ENCODE results near the gene NEGR1. TPM values are rescaled to one million over a fixed set of nuclear protein-coding genes. Genes with fewer than 3 reads are reported as not detected.

NEGR1 gene
- total RNA-seq, 1 donor from 2014 or later: 19.2 TPM

DNA sequence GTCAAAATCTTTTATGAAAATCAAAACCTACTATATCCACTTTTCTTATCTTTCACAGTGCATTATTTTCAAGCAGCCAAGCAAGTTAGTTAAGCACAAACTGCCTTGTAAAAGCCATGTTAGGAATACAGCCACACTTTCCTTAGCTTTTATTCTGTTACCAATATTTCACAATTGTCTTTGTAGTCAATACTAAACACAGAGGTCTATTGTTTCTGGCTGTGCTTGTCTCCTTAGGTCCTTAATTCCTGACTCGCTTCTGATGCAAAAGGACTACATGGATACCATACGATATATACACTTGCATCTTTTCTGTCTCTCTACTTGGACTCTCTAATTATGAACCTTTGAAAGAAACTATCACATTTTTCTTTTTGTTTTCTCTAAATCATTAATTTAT is 331.8 kb downstream of the NEGR1 start:
- H3K4me3 ChIP-seq: no peak overlapping the region
- intact Hi-C loops (cut with DNase I): no loop called here
- no peak overlapping the region for H3K27ac ChIP-seq
- TF ChIP-seq POLR2A (IDR thresholded peaks at IDR 0.05): no peak
- no peak for TF ChIP-seq CTCF (IDR thresholded peaks at IDR 0.05)
- no peak for TF ChIP-seq POLR2AphosphoS5 (IDR thresholded peaks at IDR 0.05; ENCODE audit: insufficient read depth in 1 of 2, low read depth in 1 of 2)
- no peaks in the 10 kb centered on the region for H3K27me3 ChIP-seq
- no peaks in the 10 kb centered on the region for H3K36me3 ChIP-seq
- no peaks in the 10 kb centered on the region for H3K4me1 ChIP-seq
- no peak for DNase-seq (ENCODE audit: extremely low spot score in 2 of 2)
- H3K9me3 ChIP-seq: no peaks in the 10 kb centered on the region

DNA sequence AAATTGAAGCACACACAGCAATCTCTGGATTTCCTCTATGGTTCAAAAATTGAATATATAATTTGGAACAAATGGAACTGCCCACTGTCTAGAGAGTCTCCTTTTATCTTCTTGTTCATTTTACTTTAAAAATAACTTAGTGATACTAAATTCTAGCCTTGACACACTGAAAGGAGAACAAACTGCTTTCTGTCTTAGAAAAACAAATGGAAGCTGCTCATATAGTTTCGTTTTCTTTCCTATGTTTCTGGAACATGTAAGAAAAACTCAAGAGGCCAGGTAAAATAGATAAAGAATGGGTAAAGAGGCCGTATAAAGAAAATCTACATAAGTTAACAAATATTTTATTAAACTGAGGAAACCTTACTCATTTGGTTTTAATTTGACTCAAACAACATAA is 332.7 kb downstream of the NEGR1 start:
- no peak overlapping the region for H3K4me3 ChIP-seq
- no peaks in the 10 kb centered on the region for H3K27me3 ChIP-seq
- intact Hi-C loops (cut with DNase I): no loop called here
- no peak for TF ChIP-seq POLR2A (IDR thresholded peaks at IDR 0.05)
- no peak for TF ChIP-seq POLR2AphosphoS5 (IDR thresholded peaks at IDR 0.05; ENCODE audit: insufficient read depth in 1 of 2, low read depth in 1 of 2)
- no peak for TF ChIP-seq CTCF (IDR thresholded peaks at IDR 0.05)
- H3K36me3 ChIP-seq: no peaks in the 10 kb centered on the region
- DNase-seq (ENCODE audit: extremely low spot score in 2 of 2): no peak
- no peaks in the 10 kb centered on the region for H3K4me1 ChIP-seq
- H3K9me3 ChIP-seq: no peaks in the 10 kb centered on the region
- no peak overlapping the region for H3K27ac ChIP-seq

- Histone ChIP-seq H3K4me1 (no peaks in the 10 kb centered on the region), H3K27ac (no peak overlapping the region), H3K4me3 (no peak overlapping the region), H3K9me3 (no peaks in the 10 kb centered on the region), H3K36me3 (no peaks in the 10 kb centered on the region), H3K27me3 (no peaks in the 10 kb centered on the region)
- TF ChIP-seq CTCF (IDR thresholded peaks at IDR 0.05) (no peak), POLR2A (IDR thresholded peaks at IDR 0.05) (no peak), POLR2AphosphoS5 (IDR thresholded peaks at IDR 0.05; ENCODE audit: insufficient read depth in 1 of 2, low read depth in 1 of 2) (no peak)
- intact Hi-C loops (cut with DNase I): no loop called here
- DNase-seq (ENCODE audit: extremely low spot score in 2 of 2): no peak
Measured at GRCh38 chr1:71948561-71948960, 333.8 kb downstream of the NEGR1 start.

- Histone ChIP-seq H3K27ac (no peak overlapping the region), H3K4me3 (no peak overlapping the region), H3K9me3 (no peaks in the 10 kb centered on the region), H3K4me1 (no peaks in the 10 kb centered on the region), H3K27me3 (no peaks in the 10 kb centered on the region), H3K36me3 (no peaks in the 10 kb centered on the region)
- DNase-seq (ENCODE audit: extremely low spot score in 2 of 2): no peak
- no peak for TF ChIP-seq CTCF (IDR thresholded peaks at IDR 0.05)
- no peak for TF ChIP-seq POLR2A (IDR thresholded peaks at IDR 0.05)
- TF ChIP-seq POLR2AphosphoS5 (IDR thresholded peaks at IDR 0.05; ENCODE audit: insufficient read depth in 1 of 2, low read depth in 1 of 2): no peak
- intact Hi-C loops (cut with DNase I): no loop called here
Measured at GRCh38 chr1:71944006-71944405, 338.3 kb downstream of the NEGR1 start.

- H3K36me3 ChIP-seq: no peaks in the 10 kb centered on the region
- H3K9me3 ChIP-seq: no peaks in the 10 kb centered on the region
- H3K27me3 ChIP-seq: no peaks in the 10 kb centered on the region
- no peaks in the 10 kb centered on the region for H3K4me1 ChIP-seq
- intact Hi-C loops (cut with DNase I): no loop called here
- TF ChIP-seq POLR2AphosphoS5 (IDR thresholded peaks at IDR 0.05; ENCODE audit: insufficient read depth in 1 of 2, low read depth in 1 of 2) (no peak), CTCF (IDR thresholded peaks at IDR 0.05) (no peak), POLR2A (IDR thresholded peaks at IDR 0.05) (no peak)
- no peak overlapping the region for H3K4me3 ChIP-seq
- H3K27ac ChIP-seq: no peak overlapping the region
- DNase-seq (ENCODE audit: extremely low spot score in 2 of 2): no peak
Measured at GRCh38 chr1:71940261-71940660, 342.1 kb downstream of the NEGR1 start.
